Middle frontal gyrus (tissue), 1 donor: ENCODE results near the gene PXK.

ENCODE experiments used
- DNase-seq: peaks from one replicate; pipeline ENCODE4 v3.0.0-alpha.2; 2015; ENCODE audit warnings: low spot score; ENCODE audit errors: extremely low spot score

Gene PXK

GRCh38 chr3:58347984-58348383 lies 15.3 kb downstream of the PXK start:
- no peak for DNase-seq

GRCh38 chr3:58349792-58350626 lies 17.3 kb downstream of the PXK start:
- no peak for DNase-seq

- DNase-seq = no peak
Measured at GRCh38 chr3:58350627-58351013, 17.9 kb downstream of the PXK start.

- DNase-seq = no peak
Measured at GRCh38 chr3:58351920-58352319, 19.2 kb downstream of the PXK start.

GRCh38 chr3:58352626-58353025 lies 19.9 kb downstream of the PXK start:
- DNase-seq = no peak

- no peak for DNase-seq
Measured at GRCh38 chr3:58353722-58354553, 21.2 kb downstream of the PXK start.

GRCh38 chr3:58355179-58355578 lies 22.5 kb downstream of the PXK start:
- DNase-seq = no peak

GRCh38 chr3:58356054-58356453 lies 23.4 kb downstream of the PXK start:
- DNase-seq = no peak

GRCh38 chr3:58357402-58357801 lies 24.7 kb downstream of the PXK start:
- DNase-seq = no peak

- no peak for DNase-seq
Measured at GRCh38 chr3:58358092-58358491, 25.4 kb downstream of the PXK start.

GRCh38 chr3:58358808-58359207 lies 26.1 kb downstream of the PXK start:
- DNase-seq = no peak

- no peak for DNase-seq
Measured at GRCh38 chr3:58359621-58360020, 26.9 kb downstream of the PXK start.

GRCh38 chr3:58361866-58362265 lies 29.2 kb downstream of the PXK start:
- DNase-seq = no peak

GRCh38 chr3:58366699-58367098 lies 34.0 kb downstream of the PXK start:
- DNase-seq = no peak

GRCh38 chr3:58369038-58369437 lies 36.3 kb downstream of the PXK start:
- no peak for DNase-seq

GRCh38 chr3:58369876-58370275 lies 37.2 kb downstream of the PXK start:
- no peak for DNase-seq

- no peak for DNase-seq
Measured at GRCh38 chr3:58370407-58370806, 37.7 kb downstream of the PXK start.

GRCh38 chr3:58371754-58372153 lies 39.1 kb downstream of the PXK start:
- no peak for DNase-seq

- no peak for DNase-seq
Measured at GRCh38 chr3:58375254-58375653, 42.6 kb downstream of the PXK start.

GRCh38 chr3:58377168-58377567 lies 44.5 kb downstream of the PXK start:
- no peak for DNase-seq

- no peak for DNase-seq
Measured at GRCh38 chr3:58377750-58378149, 45.1 kb downstream of the PXK start.

GRCh38 chr3:58379351-58380073 lies 46.8 kb downstream of the PXK start:
- no peak for DNase-seq
